ENCODE measurements around the gene SYNC. TPM values are rescaled to one million over a fixed set of nuclear protein-coding genes. Genes with fewer than 3 reads are reported as not detected.

The SYNC gene
- total RNA-seq, 1 experiment from 2014 or later: 1.9 TPM

GRCh38 chr1:32733582-32734321 is 31.2 kb upstream of the SYNC start:
- Mint-ChIP-seq H3K27ac (ENCODE audit: low read depth, unreplicated experiment) (no peak overlapping the region), H3K4me3 (ENCODE audit: unreplicated experiment) (no peak overlapping the region), H3K36me3 (ENCODE audit: insufficient read depth, unreplicated experiment) (peaks cover 6% of the 10 kb centered on the region), H3K27me3 (ENCODE audit: insufficient read depth, unreplicated experiment) (no peaks in the 10 kb centered on the region), H3K9me3 (ENCODE audit: unreplicated experiment) (no peaks in the 10 kb centered on the region), H3K4me1 (ENCODE audit: insufficient read depth, unreplicated experiment) (peaks cover 6% of the 10 kb centered on the region)
- intact Hi-C loops (cut with micrococcal nuclease): no loop called here
- TF ChIP-seq, protein P1, sequence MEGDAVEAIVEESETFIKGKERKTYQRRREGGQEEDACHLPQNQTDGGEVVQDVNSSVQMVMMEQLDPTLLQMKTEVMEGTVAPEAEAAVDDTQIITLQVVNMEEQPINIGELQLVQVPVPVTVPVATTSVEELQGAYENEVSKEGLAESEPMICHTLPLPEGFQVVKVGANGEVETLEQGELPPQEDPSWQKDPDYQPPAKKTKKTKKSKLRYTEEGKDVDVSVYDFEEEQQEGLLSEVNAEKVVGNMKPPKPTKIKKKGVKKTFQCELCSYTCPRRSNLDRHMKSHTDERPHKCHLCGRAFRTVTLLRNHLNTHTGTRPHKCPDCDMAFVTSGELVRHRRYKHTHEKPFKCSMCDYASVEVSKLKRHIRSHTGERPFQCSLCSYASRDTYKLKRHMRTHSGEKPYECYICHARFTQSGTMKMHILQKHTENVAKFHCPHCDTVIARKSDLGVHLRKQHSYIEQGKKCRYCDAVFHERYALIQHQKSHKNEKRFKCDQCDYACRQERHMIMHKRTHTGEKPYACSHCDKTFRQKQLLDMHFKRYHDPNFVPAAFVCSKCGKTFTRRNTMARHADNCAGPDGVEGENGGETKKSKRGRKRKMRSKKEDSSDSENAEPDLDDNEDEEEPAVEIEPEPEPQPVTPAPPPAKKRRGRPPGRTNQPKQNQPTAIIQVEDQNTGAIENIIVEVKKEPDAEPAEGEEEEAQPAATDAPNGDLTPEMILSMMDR (IDR thresholded peaks at IDR 0.05; ENCODE audit: unreplicated experiment): no peak
- no TSS peak for BruUV-seq (replicated peaks)
- ChIA-PET CTCF (interaction anchor here (0.5 to 1.1 kb wide), 4 partner anchors 21 to 418 kb away, joined by 3 to 4 read pairs (median 3); no protein-coding TSS in a partner anchor), POLR2A (no interaction called here)
- no peak for DNase-seq (ENCODE audit: unreplicated experiment)

GRCh38 chr1:32729254-32730046 is 26.9 kb upstream of the SYNC start:
- no peaks in the 10 kb centered on the region for H3K36me3 Mint-ChIP-seq (ENCODE audit: insufficient read depth, unreplicated experiment)
- H3K4me3 Mint-ChIP-seq (ENCODE audit: unreplicated experiment): no peak overlapping the region
- BruUV-seq (replicated peaks): no TSS peak
- peaks cover 21% of the 10 kb centered on the region for H3K4me1 Mint-ChIP-seq (ENCODE audit: insufficient read depth, unreplicated experiment)
- no peaks in the 10 kb centered on the region for H3K9me3 Mint-ChIP-seq (ENCODE audit: unreplicated experiment)
- DNase-seq (ENCODE audit: unreplicated experiment): no peak
- TF ChIP-seq, protein P1 (IDR thresholded peaks at IDR 0.05; ENCODE audit: unreplicated experiment): no peak
- intact Hi-C loops (cut with micrococcal nuclease): loop anchor here (5.0 kb wide), 1 partner anchor 33 kb away; no protein-coding TSS in a partner anchor
- no peak overlapping the region for H3K27ac Mint-ChIP-seq (ENCODE audit: low read depth, unreplicated experiment)
- POLR2A ChIA-PET: interaction anchor here (0.5 to 1.7 kb wide), 6 partner anchors 13 to 359 kb away, joined by 3 to 4 read pairs (median 4); no protein-coding TSS in a partner anchor
- CTCF ChIA-PET: interaction anchor here (0.6 to 5.6 kb wide), 3 partner anchors 12 to 17 kb away, joined by 3 to 29 read pairs (median 4); no protein-coding TSS in a partner anchor
- H3K27me3 Mint-ChIP-seq (ENCODE audit: insufficient read depth, unreplicated experiment): no peaks in the 10 kb centered on the region

- ChIA-PET CTCF (interaction anchor here (0.6 to 5.6 kb wide), 4 partner anchors 11 to 44 kb away, joined by 3 to 29 read pairs (median 4); no protein-coding TSS in a partner anchor), POLR2A (interaction anchor here (0.5 to 1.7 kb wide), 4 partner anchors 14 to 44 kb away, joined by 3 to 4 read pairs (median 4); no protein-coding TSS in a partner anchor)
- BruUV-seq (replicated peaks): no TSS peak
- no peaks in the 10 kb centered on the region for H3K9me3 Mint-ChIP-seq (ENCODE audit: unreplicated experiment)
- H3K4me1 Mint-ChIP-seq (ENCODE audit: insufficient read depth, unreplicated experiment): peaks cover 22% of the 10 kb centered on the region
- H3K36me3 Mint-ChIP-seq (ENCODE audit: insufficient read depth, unreplicated experiment): no peaks in the 10 kb centered on the region
- TF ChIP-seq, protein P1 (IDR thresholded peaks at IDR 0.05; ENCODE audit: unreplicated experiment): no peak
- H3K27me3 Mint-ChIP-seq (ENCODE audit: insufficient read depth, unreplicated experiment): no peaks in the 10 kb centered on the region
- intact Hi-C loops (cut with micrococcal nuclease): loop anchor here (5.0 kb wide), 1 partner anchor 34 kb away; no protein-coding TSS in a partner anchor
- H3K4me3 Mint-ChIP-seq (ENCODE audit: unreplicated experiment): no peak overlapping the region
- DNase-seq (ENCODE audit: unreplicated experiment): no peak
- H3K27ac Mint-ChIP-seq (ENCODE audit: low read depth, unreplicated experiment): no peak overlapping the region
Observed at GRCh38 chr1:32728413-32729077, 26.0 kb upstream of the SYNC start.

All from MCF 10A (cell line).